OCI-M2 (cell line): ENCODE measurements around the gene IL33.

Source experiments
- DNase-seq: peaks from one replicate; lab custom pipeline; 2025; ENCODE audit not compliant: unreplicated experiment; lab: John Stamatoyannopoulos, UW

IL33 gene

DNA sequence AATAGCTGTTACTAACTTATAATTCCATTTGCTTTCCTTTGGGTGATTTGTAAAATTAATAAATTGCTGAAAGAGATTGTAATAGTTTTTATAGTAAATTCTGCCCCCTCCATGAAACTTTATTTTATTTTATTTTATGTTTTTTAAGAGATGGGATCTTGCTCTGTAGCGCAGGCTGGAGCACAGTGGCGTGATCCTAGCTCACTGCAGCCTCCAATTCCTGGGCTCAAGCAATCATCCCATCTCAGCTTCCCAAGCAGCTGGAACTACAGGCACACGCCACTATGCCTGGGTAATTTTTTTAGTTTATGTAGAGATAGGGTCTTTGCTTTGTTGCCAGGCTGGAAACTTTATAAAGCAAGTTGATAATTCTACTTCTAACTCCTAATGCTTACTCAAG lies 395 bp downstream of the IL33 start:
- no peak for DNase-seq

DNA sequence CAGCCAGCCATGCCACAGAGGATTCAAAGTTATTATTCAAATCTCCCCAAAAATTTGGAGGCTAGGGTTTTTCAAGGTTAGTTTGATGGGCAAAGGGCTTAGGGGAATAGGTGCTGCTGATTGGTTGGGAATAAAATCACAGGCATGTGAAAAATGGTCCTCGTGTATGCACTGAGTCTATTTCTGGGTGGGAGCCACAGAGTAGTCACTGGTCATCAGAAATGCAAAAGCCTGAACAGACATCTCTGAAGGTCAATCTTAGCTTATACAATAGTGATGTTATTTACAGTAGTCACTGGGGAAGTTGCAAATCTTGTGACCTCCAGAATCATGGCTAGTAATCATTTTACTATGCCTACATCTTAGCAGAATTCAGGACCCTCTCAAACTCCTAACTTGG lies 1.3 kb downstream of the IL33 start:
- DNase-seq, result no peak

DNA sequence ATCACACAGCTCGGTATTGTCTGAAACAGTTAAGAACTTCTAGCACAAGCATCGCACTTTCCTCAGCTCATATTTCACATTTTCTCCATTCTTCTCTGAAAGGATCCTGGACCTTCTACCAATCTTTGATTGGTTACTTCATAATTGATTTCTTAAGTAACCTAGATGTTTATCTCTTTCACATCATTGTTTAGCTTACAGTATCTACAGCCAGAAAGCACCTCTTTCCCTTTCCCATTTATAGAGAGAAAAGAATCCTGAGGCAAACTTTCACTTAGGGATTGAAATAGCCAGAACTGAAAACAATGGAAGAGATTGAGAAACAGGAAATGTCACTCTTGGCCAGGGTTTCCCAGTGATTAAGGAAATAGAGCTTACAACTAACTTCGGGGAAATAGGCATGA lies 2.5 kb downstream of the IL33 start:
- DNase-seq, result no peak

DNA sequence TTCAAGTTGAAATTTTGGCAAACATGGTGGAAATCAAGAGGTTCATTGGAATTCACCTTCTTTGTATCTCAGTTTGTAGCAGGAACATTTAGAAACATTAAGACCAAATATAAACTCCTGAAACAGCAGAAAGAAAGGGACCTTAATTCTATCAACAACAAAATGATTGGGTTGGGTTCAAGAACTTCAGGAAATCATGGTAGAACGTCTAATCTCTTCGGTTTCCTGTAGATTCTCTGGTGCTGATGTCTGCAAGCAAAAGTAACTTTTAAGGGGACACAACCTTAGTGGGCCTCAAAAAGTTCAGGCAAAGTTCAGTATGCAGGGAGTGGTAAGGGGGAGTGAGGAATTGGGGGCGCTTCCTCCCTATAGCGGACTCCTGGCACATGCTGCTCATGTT lies 3.4 kb downstream of the IL33 start:
- no peak for DNase-seq

DNA sequence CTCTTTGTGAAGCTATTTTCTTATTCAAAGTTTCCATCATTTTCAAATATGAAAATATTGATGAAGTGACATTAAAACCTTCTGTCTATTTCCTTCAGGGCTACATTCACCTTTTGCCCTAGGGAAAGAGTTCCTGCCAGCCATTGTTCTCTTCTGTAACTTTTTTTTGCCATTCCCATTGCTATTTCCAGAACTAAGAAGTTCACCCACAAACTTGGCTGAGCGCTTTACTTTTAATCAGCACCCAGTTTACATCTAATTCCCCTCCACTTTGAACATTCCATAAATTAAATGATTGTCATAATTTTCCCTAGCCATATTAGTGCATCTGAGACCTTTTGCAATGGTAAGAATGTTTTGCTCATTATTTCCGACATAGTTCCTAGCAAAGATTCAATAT lies 4.4 kb downstream of the IL33 start:
- no peak for DNase-seq

DNA sequence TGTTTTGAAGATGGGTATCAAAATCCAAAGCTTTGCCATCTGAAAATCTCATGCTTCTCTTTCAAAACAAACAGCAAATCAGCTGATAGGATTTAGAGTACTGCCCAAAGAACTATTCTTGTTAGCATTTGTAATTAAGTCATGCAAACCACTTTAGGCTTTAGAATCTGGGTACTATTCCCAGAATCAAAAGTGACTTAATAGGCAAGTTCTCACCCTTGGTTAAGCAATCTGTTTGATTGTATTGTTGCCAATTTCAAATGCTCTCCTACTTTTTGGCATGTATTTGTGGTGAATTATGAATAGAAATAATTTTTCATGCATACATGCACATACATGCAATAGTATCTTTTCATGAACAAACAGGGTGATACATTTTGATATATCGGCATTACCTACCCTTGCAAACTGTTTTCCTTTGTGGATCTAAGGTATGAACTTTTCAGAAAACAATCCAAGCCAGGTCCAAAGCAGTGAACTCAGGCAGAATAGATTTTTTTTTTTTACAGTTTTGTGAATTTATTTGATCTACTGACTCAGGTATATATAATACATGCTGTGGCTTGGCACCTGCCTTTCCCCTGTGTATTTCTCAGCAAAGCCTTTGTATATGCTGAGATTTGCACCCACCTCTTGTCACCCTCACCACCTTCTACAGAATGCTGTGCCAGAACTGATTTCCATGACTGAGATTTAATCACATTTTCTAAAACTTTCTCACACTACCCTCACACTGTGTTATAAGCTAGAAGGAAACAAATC lies 9.0 kb downstream of the IL33 start:
- no peak for DNase-seq

DNA sequence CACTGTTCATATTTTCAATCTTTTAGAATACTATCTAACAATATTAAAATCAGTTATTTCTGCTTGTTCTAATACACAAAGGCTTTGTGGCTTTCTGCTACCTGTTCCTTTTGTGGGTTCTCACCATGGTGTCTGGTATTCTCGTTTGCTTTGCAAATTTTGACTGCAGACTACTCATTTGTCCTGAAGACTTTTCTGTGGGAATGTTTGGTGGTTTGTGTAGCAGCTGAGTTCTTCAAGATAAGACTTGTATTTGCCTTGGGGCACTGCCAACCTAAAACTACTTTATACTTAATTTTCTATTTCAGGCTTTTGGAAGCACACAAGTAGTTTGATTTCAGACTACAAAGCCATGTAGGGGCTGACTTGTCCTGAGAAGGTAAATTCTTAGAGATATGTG lies 11.1 kb downstream of the IL33 start:
- no peak for DNase-seq

DNA sequence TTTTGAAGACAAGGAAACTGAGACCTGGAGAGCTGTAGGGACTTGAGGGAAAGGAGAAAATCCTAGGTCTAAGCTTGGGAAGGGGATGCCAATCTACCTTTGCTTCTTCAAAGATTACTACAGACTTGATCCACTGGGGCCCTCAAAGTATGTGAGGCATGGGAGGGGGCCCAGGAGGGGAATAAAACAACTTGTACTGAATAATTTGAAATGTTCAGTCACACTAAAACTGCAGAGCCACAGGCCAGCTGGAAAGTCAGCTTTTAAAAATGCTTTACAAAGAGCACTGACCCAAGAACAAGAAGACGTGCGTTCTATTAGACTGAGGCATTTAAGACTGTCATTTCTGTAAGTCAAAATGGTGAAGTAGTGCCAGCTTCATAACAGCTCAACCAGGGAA lies 13.6 kb downstream of the IL33 start:
- no peak for DNase-seq

DNA sequence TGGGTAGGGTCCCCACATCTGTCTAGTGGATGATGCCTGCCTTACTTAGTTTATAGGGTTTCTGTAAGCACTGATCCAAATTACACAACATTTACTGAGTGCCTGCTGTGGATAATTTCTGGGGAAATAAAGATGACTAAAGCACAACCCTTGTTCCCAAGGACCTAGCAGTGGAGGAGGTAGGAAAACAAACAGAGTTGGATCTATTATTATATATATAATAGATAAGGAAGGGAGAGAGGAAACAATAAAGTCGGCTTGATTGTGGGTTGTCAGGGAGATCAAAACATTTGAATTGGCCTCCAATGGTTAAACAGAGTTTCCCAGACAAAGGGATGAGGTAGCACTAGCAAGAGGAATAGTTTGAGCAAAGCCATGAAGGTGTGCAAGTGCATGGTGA lies 14.0 kb downstream of the IL33 start:
- no peak for DNase-seq

DNA sequence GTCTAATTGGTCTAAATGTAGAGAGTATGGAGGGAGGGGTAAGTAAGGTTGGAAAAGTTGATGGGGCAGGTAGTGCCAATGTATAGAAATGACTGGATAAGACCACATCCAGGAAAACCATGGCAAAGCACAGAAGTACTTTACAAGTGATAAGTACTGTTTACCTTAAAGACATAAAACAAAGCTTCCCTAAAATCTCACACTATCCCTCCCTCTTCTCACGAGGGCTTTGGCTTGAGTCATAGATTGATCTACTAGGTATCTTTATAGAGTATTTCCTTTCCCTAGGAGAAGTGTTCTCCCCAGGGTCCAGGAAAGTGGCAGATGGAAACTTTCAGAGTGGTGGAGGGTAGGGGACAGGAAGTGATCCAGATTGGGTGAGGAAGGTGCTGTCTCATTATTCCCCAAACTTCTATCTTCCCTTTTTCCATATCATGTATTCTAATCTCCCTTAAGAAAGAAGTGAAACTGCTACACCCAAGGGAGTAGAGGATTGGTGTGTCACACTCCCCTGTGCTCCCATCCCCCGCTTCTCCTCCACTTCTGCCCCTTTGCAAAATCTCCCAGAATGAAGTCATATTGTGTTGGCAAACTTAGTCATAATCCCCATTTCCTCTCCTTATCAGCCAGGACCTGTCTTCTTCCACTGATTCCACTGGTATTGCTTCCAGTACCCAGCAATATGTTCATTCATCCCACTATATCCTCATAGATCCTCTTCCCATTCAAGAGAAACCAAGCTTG lies 14.6 kb downstream of the IL33 start:
- DNase-seq, result no peak

DNA sequence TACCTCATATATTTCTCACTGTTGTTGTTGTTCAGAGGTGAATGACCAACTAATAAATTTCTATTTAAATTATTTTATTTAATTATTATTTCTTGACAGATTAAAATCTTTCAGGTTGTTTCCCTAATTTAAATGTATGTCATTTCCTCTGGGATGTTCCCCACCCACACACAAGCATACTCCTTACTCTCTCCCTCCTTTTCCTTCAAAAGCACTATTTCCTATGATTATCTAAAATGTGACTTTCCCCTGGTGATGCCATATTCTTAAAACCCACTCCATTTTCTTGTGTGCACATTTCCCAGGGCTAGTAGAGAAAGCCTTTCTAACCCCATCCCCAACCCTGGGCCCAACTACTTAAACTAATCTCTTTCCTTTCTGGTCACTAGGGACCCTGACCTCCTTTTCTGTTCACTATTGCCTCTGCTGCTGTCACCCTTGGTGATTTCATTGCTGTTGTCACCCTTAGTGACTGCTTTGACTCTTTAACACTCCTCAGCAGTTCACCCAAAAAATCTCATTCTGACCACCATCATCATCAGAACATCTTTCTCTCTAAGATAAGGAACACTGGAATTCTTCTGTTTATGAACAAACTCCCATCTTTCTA lies 16.8 kb downstream of the IL33 start:
- DNase-seq, result no peak

DNA sequence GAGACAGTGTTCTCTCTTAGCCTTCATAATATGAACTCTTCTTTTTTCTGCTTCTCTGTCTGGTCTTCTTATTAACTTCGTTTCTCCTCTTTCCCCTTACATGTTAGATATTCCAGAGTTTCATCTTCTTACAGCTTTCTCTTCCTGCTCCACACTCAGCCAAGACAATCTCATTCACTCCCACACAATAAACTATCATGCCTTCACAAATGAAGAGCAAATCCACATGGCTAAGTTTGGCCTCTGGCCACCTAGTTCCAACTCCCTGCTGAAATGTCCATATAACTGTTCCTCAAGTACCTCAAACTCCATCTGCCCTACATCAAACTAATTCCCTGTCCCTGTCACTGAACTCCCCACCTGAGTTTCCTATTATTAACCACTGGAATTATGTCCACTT lies 18.4 kb downstream of the IL33 start:
- DNase-seq, result no peak

DNA sequence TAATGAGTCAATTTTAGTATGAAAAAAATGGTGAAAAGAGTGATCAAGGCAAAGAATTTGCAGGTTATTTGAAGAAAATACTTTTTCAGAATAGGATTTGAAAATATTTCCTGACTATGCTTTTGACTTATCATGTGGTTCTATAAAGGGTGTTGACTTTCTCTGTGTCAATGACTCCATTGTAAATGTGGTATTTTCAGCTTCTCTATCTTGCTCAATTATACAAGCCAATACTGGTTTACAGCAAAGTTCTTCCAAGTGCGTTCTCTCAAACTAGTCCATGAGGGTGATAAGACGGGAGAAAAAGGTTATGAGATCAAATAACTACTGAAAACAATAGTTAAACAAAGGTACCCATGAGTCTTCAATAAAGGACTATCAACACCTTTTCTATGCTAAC lies 21.7 kb downstream of the IL33 start:
- DNase-seq, result no peak

DNA sequence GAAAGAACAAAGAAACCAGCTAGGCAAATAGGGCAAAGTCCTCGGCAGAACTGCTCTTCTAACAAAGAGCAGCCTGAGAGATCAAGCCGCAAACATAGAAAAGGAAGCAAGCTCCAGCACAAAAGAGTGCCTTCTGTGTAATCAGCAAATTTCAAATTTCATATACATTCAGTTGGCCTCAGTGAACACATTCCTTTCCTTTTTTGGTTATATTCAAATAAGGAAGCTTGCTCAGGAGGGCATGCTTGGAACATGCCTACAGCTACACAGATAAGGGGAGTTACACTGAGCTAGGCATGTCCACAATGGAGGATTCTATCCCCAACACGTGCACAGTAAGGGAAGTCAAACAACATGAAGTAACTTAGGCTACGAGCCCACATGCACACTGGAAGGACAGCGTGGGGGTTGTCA lies 23.4 kb downstream of the IL33 start:
- DNase-seq, result no peak

DNA sequence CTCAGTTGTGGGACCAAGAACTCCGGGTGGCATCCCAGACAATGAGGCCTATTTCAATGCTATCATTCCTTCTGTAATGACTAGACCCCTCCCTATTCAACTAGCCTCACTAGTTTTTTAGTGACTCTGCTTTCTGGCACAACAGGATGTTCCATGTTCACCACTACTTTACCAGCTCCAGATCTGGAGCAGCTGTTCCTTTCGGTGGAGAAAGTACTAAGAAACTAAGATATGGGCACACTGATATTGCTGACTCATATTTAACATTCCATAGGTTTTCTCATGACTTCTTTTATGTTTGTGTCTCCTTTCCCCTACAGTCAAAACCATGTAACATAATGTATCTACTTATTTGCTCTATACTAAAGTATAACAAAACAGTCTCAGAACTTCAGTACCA lies 24.1 kb downstream of the IL33 start:
- DNase-seq, result no peak

DNA sequence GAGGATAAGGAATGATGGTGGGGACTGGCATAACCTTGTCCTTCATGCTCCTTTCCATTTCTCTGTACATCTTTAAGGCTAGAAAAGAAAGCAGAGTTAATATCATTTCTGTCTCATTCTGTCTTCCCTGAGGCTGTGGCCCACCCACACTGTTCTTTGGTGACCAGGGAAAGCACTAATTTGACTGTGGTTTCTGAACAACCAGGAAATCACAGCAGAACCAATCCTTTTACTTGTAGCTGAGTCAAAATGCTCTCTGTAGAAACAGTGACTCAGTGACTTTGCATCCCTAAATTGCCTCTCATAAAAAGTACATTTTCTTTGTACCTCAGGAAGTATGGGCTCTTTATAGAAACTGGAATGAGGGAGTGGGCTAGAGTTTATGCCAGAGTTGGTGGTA lies 28.1 kb downstream of the IL33 start:
- DNase-seq, result no peak

DNA sequence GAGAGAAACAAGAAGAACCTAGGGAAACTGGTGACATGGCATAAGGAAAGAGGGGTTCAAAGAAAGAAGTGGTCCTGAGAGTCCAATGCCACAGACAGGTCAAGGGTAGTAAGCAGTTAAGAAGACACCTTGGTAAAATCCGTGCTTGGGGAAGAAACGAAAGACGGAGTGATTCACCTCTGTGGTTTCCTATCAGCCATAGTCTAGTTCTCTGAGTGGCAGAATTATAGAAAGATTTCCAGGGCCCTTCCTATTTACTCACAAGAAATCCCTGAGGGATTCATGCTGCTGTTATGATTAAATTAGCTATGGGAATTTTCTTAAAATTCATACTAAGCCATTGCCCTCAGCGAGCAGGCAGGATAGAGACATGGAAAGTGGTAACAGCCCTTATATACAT lies 31.7 kb downstream of the IL33 start:
- DNase-seq, result no peak

DNA sequence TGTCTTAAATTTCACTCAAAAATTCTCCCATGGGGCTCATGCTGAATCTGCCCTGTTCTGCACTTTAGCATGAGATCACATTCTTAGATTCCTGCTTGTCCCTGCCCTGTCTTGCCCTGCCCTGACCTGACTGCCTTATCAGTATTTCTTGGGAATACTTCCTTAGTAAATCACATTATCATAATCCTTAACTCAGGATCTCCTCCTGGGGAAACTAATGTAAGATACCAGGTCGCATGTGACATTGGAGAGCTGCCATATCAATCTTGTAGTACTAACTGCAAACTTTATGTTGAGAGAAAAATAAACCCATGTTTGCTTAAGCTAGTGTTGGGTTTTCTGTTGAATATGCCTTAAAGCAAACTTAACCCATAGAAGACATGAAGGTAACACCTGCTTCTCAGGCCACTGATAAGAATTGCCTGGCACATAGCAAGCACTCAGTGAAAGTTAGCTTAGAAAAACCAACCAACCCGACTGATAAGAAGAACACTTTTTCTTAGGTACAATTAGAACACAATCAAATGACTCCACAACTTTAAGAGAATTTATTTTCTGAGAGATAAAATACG lies 53.3 kb downstream of the IL33 start:
- no peak for DNase-seq

DNA sequence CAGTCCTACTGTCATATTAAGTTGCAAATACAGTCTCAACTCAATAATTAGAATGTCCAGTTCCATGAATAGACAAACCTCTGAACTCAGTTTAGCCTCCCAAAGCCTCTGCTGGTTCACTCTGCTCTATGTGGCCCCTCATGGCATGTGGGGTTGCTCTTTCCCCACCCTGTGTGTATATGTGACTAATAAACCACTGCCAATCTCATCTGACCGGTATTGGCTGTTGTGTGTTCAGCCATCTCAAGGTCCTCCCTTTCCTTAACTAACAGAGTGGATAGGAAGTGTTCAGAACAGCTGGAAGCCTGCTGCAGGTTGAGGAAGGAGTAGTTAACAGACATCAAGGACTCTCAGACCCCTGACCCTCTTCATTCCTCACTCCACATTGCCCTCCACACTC lies 55.3 kb downstream of the IL33 start:
- DNase-seq, result no peak

DNA sequence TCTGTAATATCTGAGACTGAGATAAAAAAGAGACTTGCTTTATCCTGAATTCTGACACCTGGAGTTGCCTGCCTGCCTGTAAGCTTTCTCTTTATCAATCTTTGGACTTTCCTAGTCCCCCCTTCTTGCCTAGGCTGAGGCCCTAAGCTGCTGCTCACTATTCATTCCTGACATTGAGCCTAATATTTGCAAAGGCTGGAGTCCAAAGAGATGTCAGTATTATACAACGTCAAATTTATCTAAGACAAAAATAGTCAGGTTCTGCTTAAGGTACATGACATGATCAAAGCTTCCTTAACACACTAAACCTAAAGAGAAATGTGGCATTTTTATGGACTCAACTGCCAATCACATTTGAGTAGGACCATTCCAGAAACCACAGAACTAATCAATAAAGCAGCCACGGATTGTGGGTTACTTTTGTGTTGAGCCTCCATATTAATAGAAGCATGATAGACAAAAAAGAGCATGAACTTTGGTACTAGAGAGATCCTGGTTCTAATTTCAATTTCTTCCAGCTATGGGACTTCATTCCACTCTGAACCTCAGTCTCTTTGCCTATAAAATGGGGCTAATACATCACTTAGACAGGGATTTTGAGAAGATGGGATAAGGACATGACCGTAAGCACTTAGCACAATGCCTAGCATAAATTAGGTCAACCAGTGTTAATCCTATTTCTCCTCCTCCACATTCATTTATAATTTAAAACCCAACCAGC lies 56.1 kb downstream of the IL33 start:
- no peak for DNase-seq

DNA sequence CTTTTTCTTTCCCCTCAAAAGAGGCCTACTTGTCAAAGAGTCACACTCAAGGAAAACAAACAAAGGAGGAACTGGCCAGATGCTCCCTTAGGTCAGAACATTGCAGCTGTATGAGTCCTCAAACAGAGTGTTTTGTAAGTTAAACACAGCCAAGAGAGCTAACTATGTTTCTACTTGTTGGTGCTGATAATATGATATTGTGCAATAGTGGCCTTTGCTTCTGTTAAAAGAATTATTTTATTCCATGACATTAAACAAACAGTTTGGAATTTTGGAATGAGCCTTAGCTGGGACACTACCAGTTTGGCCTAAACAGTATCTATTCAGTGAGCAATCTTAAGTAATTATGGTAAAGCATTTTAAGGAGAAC lies 56.6 kb downstream of the IL33 start:
- no peak for DNase-seq
